K562 (cell line): ENCODE measurements around the gene GAGE12H. TPM values are rescaled to one million over a fixed set of nuclear protein-coding genes. Genes with fewer than 3 reads are reported as not detected.
A peak's percentile ranks its signal among the peaks of the same experiment; 100 is the strongest.

ENCODE experiments used
- ATF4 ChIP-seq: fragments of 450-650 bp; formaldehyde crosslinking; IDR thresholded peaks from 2 replicates; pipeline ENCODE4 v1.4.0; 2022; ENCODE audit warnings: mild to moderate bottlenecking, moderate library complexity
- BCL6 ChIP-seq: fragments of 250-450 bp; sonication (Bioruptor Pico); IDR thresholded peaks from 2 replicates; pipeline ENCODE4 v1.4.0; 2020
- CHAMP1 ChIP-seq: fragments of 450-650 bp; IDR thresholded peaks from 2 replicates; pipeline ENCODE4 v1.6.1; 2016; ENCODE audit warnings: mild to moderate bottlenecking
- ESRRB ChIP-seq: fragments of 250-450 bp; sonication (Bioruptor Pico); IDR thresholded peaks from 2 replicates; pipeline ENCODE4 v1.5.0; 2020; ENCODE audit warnings: mild to moderate bottlenecking, moderate library complexity, borderline replicate concordance
- ETV6 ChIP-seq, 3 experiments: fragments of 150-350 bp in 1 of 3; sonication (generic) in 1 of 3; formaldehyde crosslinking in 1 of 3; IDR thresholded peaks; 2 replicates each; pipeline versions ENCODE4 v1.6.1 to v1.8.0; 2014 to 2022; ENCODE audit warnings: borderline replicate concordance in 2 of 3, low read depth in 2 of 3, antibody characterized with exemption in 1 of 3, low read length in 1 of 3, mild to moderate bottlenecking in 1 of 3, missing genetic modification reagents in 1 of 3
- GTF2A2 ChIP-seq: IDR thresholded peaks from 2 replicates; pipeline ENCODE4 v1.6.1; 2016; ENCODE audit warnings: mild to moderate bottlenecking, missing genetic modification characterization, missing compliant biosample characterization
- HDAC3 ChIP-seq: fragments of 450-650 bp; IDR thresholded peaks from 2 replicates; pipeline ENCODE4 v1.6.1; 2018; ENCODE audit warnings: borderline replicate concordance, mild to moderate bottlenecking, moderate library complexity; ENCODE audit not compliant: partially characterized antibody
- NFYB ChIP-seq: IDR thresholded peaks from 2 replicates; pipeline ENCODE4 v1.6.1; 2011; ENCODE audit warnings: mild to moderate bottlenecking, moderate library complexity; ENCODE audit not compliant: insufficient read length; ENCODE audit errors: extremely low read depth
- PCBP2 ChIP-seq: fragments of 200-400 bp; formaldehyde crosslinking; IDR thresholded peaks from 2 replicates; pipeline ENCODE4 v1.6.1; 2018; ENCODE audit warnings: low read length, low read depth, mild to moderate bottlenecking, moderate library complexity; ENCODE audit not compliant: poor library complexity, severe bottlenecking
- RAD21 ChIP-seq, 2 experiments: fragments of 250-450 bp in 1 of 2; fragments of 450-650 bp in 1 of 2; sonication (Bioruptor Pico) in 1 of 2; formaldehyde crosslinking in 1 of 2; IDR thresholded peaks in 1 of 2; conservative IDR thresholded peaks in 1 of 2; 2 replicates each; pipeline versions ENCODE4 v1.4.0 to v1.8.0; 2020 to 2022; ENCODE audit warnings: mild to moderate bottlenecking in 2 of 2, moderate library complexity in 1 of 2
- ZHX1 ChIP-seq: fragments of 150-350 bp; conservative IDR thresholded peaks from 2 replicates; pipeline ENCODE4 v1.6.1; 2014; ENCODE audit warnings: low read length
- ZNF436 ChIP-seq: fragments of 250-450, 450-650 bp; sonication (Bioruptor Pico); formaldehyde crosslinking; IDR thresholded peaks from 2 replicates; pipeline ENCODE4 v1.7.0; 2020; ENCODE audit warnings: mild to moderate bottlenecking
- ZNF584 ChIP-seq: fragments of 200-800 bp; sonication (Bioruptor generic); IDR thresholded peaks from 2 replicates; pipeline ENCODE4 v1.6.1; 2016; ENCODE audit warnings: low read depth, mild to moderate bottlenecking, missing genetic modification characterization, missing compliant biosample characterization
- polyA plus RNA-seq, 8 experiments: library from polyadenylated mRNA; depleted of rRNA in 4 of 8; stranded (reverse) in 5 of 8; unstranded in 3 of 8; fragments of >200 nt; fragmentation: Nextera tagmentation in 2 of 8; fragmentation: Illumina TruSeq in 1 of 8; extraction: Ambion mirVana in 2 of 8; extraction: Trizol in 1 of 8; gene quantifications; 2 replicates each; pipeline versions ENCODE4 v1.2.1 to v1.2.3, GENCODE V29; 2011 to 2014; ENCODE audit warnings: inconsistent platforms in 1 of 8, missing spikeins in 1 of 8
- total RNA-seq, 7 experiments: library from RNA; depleted of rRNA in 6 of 7; stranded (reverse); fragments of >200 nt in 6 of 7; fragmentation: Illumina TruSeq in 2 of 7; extraction: Trizol in 2 of 7; gene quantifications; 2 replicates each; pipeline versions ENCODE4 v1.2.1 to v1.2.3, GENCODE V29; 2011 to 2021; ENCODE audit warnings: low replicate concordance in 1 of 7

GAGE12H gene
- total and polyA plus RNA-seq, 9 of the 15 experiments (the other 6 are each of a cell fraction or from before 2014, with no cell fraction given): 0.21 TPM; not detected in 8

- TF ChIP-seq ZHX1 (no peak), ETV6 (IDR thresholded peaks at IDR 0.05; ENCODE audit: borderline replicate concordance in 1 of 2, low read depth in 2 of 2, low read length in 1 of 2) (no peak), ETV6 (CRISPR knock-in tag; IDR thresholded peaks at IDR 0.05; ENCODE audit: borderline replicate concordance) (no peak), NFYB (peak; percentile 4), ESRRB (CRISPR knock-in tag) (no peak), RAD21 (CRISPR knock-in tag; conservative IDR thresholded peaks at IDR 0.05 in 1 of 2, IDR thresholded peaks at IDR 0.05 in 1 of 2) (peak in 1 of 2 experiments; percentile 49; a peak in 2 of 4 replicates), CHAMP1 (no peak), BCL6 (CRISPR knock-in tag) (no peak), ATF4 (CRISPR knock-in tag) (no peak), PCBP2 (no peak), ZNF436 (no peak), HDAC3 (no peak), GTF2A2 (tag) (no peak), ZNF584 (CRISPR knock-in tag) (no peak)
Measured at GRCh38 chrX:49627086-49627777, 47.5 kb downstream of the GAGE12H start (continued).
